Caco-2 (cell line): ENCODE data around the gene BCAM. TPM values are rescaled to one million over a fixed set of nuclear protein-coding genes. Genes with fewer than 3 reads are reported as not detected.
"Not testable (repeated sequence)": the region's sequence is repeated elsewhere in the genome, so short reads cannot be mapped to it uniquely, and the experiment has no call there.

Experiments
- BruUV-seq: library from RNA; stranded (reverse); fragments of 400-500 nt; replicated peaks from 2 replicates; lab custom pipeline; 2021; lab: Mats Ljungman, UMichigan
- CTCF ChIA-PET: fragments of 300-600 bp; sonication (Branson Sonifier 250); formaldehyde crosslinking; loops from one replicate; lab custom pipeline; 2022; ENCODE audit warnings: antibody characterized with exemption; lab: Charles Lee
- POLR2A ChIA-PET: fragments of 300-600 bp; sonication (Branson Sonifier 250); formaldehyde crosslinking; loops from one replicate; lab custom pipeline; 2022; ENCODE audit warnings: antibody characterized with exemption; lab: Charles Lee
- DNase-seq, 2 experiments: peaks; one replicate each; pipeline versions ENCODE4 v3.0.0 to v3.0.0-alpha.2; 2020 to 2022
- H3K27me3 ChIP-seq: replicated peaks from 2 replicates; pipeline ENCODE4 v1.6.0; 2011; ENCODE audit warnings: low read length; ENCODE audit not compliant: control insufficient read depth, insufficient read depth
- H3K36me3 ChIP-seq: 2 replicates; pipeline ENCODE4 v1.5.1; 2011; ENCODE audit warnings: low read length; ENCODE audit not compliant: control insufficient read depth, insufficient read depth
- H3K4me1 ChIP-seq: fragments of 250-450 bp; sonication (Bioruptor Pico); 2 replicates; pipeline ENCODE4 v1.5.1; 2020; ENCODE audit warnings: mild to moderate bottlenecking
- H3K4me3 ChIP-seq: 2 replicates; pipeline ENCODE4 v1.5.1; 2011; ENCODE audit warnings: low read depth, mild to moderate bottlenecking, control low read depth, low read length
- H3K9me3 ChIP-seq: fragments of 250-450 bp; sonication (Bioruptor Pico); 2 replicates; pipeline ENCODE4 v1.5.1; 2020; ENCODE audit warnings: mild to moderate bottlenecking, moderate library complexity
- H3K27ac Mint-ChIP-seq: one replicate; pipeline ENCODE4 v1.8.0; 2022; ENCODE audit warnings: mixed read lengths; ENCODE audit not compliant: unreplicated experiment
- H3K27me3 Mint-ChIP-seq: one replicate; pipeline ENCODE4 v1.8.0; 2022; ENCODE audit warnings: mixed read lengths; ENCODE audit not compliant: insufficient read depth, unreplicated experiment
- H3K36me3 Mint-ChIP-seq: one replicate; pipeline ENCODE4 v1.8.0; 2022; ENCODE audit warnings: mild to moderate bottlenecking, mixed read lengths; ENCODE audit not compliant: insufficient read depth, unreplicated experiment
- H3K4me1 Mint-ChIP-seq: one replicate; pipeline ENCODE4 v1.8.0; 2022; ENCODE audit warnings: low read depth, mixed read lengths; ENCODE audit not compliant: unreplicated experiment
- H3K4me3 Mint-ChIP-seq: one replicate; pipeline ENCODE4 v1.8.0; 2022; ENCODE audit warnings: mild to moderate bottlenecking, moderate library complexity, mixed read lengths; ENCODE audit not compliant: unreplicated experiment
- H3K9me3 Mint-ChIP-seq: one replicate; pipeline ENCODE4 v1.8.0; 2022; ENCODE audit warnings: mixed read lengths; ENCODE audit not compliant: unreplicated experiment
- intact Hi-C: fragments of 100-400 bp; cut with micrococcal nuclease; formaldehyde crosslinking; loops from one replicate; pipeline ENCODE4 v1.10.0; 2022; ENCODE audit not compliant: unreplicated experiment
- total RNA-seq: library from RNA; stranded (reverse); gene quantifications from 2 replicates; pipeline ENCODE4 v1.2.3, GENCODE V29; 2022
- TF ChIP-seq, protein P1 (sequence below), 2 experiments: fragments of 200-600 bp in 1 of 2; IDR thresholded peaks; 1 replicate in 1 of 2; 2 replicates in 1 of 2; pipeline versions ENCODE4 v1.5.1 to v1.8.0; 2011 to 2022; ENCODE audit warnings: antibody characterized with exemption in 1 of 2, control low read depth in 1 of 2, inconsistent platforms in 1 of 2, low read depth in 1 of 2, low read length in 1 of 2, mild to moderate bottlenecking in 1 of 2, moderate library complexity in 1 of 2; ENCODE audit not compliant: insufficient read depth in 1 of 2, severe bottlenecking in 1 of 2, unreplicated experiment in 1 of 2

BCAM gene
- total RNA-seq, 1 experiment from 2014 or later: 244 TPM

DNA sequence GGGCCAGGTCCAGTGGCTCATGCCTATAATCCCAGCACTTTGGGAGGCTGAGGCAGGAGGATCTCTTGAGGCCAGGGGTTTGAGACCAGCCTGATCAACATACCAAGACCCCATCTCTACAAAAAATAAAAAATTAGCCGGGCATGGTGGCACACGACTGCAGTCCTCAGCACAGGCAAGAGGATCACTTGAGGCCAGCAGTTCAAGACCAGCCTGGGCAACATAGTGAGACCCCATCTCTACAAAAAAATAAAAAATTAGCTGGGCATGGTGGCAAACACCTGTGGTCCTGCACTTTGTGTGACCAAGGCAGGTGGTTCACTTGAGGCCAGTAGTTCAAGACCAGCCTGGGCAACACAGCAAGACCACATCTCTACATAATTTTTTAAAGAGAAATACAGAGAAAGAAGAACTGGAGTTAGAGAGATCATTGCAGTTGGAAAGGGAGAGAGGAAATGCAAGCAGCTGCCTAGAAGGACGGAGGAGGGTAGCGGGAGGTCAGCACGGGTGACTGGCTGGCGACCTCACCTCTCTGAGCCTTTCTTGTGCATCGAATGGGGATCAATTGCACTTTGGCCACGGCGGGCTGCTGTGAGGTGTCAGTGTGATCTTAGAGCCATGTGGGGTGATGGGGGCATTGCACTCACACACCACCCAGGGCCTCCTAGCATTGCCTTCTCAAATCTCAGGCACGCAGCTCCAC lies 13.9 kb downstream of the BCAM start:
- TF ChIP-seq, protein P1, sequence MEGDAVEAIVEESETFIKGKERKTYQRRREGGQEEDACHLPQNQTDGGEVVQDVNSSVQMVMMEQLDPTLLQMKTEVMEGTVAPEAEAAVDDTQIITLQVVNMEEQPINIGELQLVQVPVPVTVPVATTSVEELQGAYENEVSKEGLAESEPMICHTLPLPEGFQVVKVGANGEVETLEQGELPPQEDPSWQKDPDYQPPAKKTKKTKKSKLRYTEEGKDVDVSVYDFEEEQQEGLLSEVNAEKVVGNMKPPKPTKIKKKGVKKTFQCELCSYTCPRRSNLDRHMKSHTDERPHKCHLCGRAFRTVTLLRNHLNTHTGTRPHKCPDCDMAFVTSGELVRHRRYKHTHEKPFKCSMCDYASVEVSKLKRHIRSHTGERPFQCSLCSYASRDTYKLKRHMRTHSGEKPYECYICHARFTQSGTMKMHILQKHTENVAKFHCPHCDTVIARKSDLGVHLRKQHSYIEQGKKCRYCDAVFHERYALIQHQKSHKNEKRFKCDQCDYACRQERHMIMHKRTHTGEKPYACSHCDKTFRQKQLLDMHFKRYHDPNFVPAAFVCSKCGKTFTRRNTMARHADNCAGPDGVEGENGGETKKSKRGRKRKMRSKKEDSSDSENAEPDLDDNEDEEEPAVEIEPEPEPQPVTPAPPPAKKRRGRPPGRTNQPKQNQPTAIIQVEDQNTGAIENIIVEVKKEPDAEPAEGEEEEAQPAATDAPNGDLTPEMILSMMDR (IDR thresholded peaks at IDR 0.05; ENCODE audit: insufficient read depth in 1 of 2, low read depth in 1 of 2, low read length in 1 of 2, severe bottlenecking in 1 of 2, unreplicated experiment in 1 of 2): no peak
- Mint-ChIP-seq H3K27ac (no peak overlapping the region), H3K36me3 (peaks cover 31% of the 10 kb centered on the region), H3K9me3 (no peaks in the 10 kb centered on the region), H3K4me3 (no peak overlapping the region), H3K4me1 (peaks cover 14% of the 10 kb centered on the region), H3K27me3 (no peaks in the 10 kb centered on the region)
- H3K9me3 ChIP-seq: no peaks in the 10 kb centered on the region
- H3K36me3 ChIP-seq: peaks cover 5% of the 10 kb centered on the region; the same call in 1 of the 2 replicates
- no peaks in the 10 kb centered on the region for H3K27me3 ChIP-seq
- H3K4me3 ChIP-seq: no peak overlapping the region
- POLR2A ChIA-PET: interaction anchor here (0.6 to 1.0 kb wide), 2 partner anchors 15 to 68 kb away, joined by 3 to 12 read pairs; partner anchors contain the start of gene TOMM40
- intact Hi-C loops: no loop called here
- no peak for DNase-seq
- CTCF ChIA-PET: interaction anchor here (1.2 kb wide), 1 partner anchor 52 kb away, joined by 6 read pairs; no protein-coding TSS in a partner anchor
- H3K4me1 ChIP-seq: peaks cover 7% of the 10 kb centered on the region
- BruUV-seq: no TSS peak

DNA sequence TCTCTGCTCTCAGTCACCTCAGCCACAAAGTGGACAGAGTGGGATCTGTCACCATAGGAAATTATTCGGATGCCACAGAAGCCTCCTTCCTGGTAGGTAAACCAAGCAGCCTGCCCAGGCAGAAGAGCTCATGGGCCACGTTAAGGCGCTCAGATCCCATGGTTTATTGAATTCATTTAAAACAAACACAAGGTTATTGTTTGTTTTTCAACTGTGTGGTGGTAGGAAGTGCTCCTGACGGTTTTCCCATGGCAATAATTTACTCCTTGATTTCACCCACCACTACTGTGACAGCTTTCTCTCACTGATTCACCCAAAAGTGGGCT lies 14.4 kb downstream of the BCAM start:
- POLR2A ChIA-PET: interaction anchor here (1.0 kb wide), 1 partner anchor 67 kb away, joined by 3 read pairs; the partner anchor contains the start of gene TOMM40
- H3K9me3 Mint-ChIP-seq: no peaks in the 10 kb centered on the region
- no peak overlapping the region for H3K27ac Mint-ChIP-seq
- Histone ChIP-seq H3K4me1 (peaks cover 2% of the 10 kb centered on the region; the same call in 1 of the 2 replicates), H3K4me3 (no peak overlapping the region), H3K9me3 (no peaks in the 10 kb centered on the region), H3K27me3 (no peaks in the 10 kb centered on the region), H3K36me3 (peaks cover 5% of the 10 kb centered on the region; the same call in 1 of the 2 replicates)
- H3K36me3 Mint-ChIP-seq: peaks cover 26% of the 10 kb centered on the region
- CTCF ChIA-PET: interaction anchor here (0.6 to 1.2 kb wide), 3 partner anchors 53 to 324 kb away, joined by 3 to 6 read pairs (median 6); no protein-coding TSS in a partner anchor
- no peak for DNase-seq
- no peaks in the 10 kb centered on the region for H3K27me3 Mint-ChIP-seq
- no TSS peak for BruUV-seq
- TF ChIP-seq, protein P1 (IDR thresholded peaks at IDR 0.05; ENCODE audit: insufficient read depth in 1 of 2, low read depth in 1 of 2, low read length in 1 of 2, severe bottlenecking in 1 of 2, unreplicated experiment in 1 of 2): no peak
- no peak overlapping the region for H3K4me3 Mint-ChIP-seq
- intact Hi-C loops: no loop called here
- peaks cover 9% of the 10 kb centered on the region for H3K4me1 Mint-ChIP-seq

DNA sequence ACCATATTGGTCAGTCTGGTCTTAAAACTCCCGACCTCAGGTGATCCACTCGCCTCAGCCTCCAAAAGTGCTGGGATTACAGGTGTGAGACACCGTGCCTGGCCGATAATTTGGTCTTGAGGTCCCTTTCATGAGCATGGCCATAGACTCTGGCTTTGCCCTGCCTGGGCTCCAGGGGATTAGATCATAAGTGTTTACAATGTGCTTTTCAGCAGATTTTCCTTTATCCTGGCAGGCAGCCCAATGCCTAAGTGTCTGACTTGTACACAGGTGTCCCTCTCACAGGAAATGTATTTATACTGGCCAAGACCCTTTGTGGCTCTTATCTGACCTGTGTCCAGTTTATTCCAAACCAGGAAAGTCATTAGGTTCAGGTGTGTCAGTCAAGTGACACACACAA lies 15.9 kb downstream of the BCAM start:
- H3K27me3 ChIP-seq: no peaks in the 10 kb centered on the region
- no peaks in the 10 kb centered on the region for H3K36me3 ChIP-seq
- ChIA-PET POLR2A (no interaction called here), CTCF (interaction anchor here (0.6 to 0.7 kb wide), 2 partner anchors 16 to 17 kb away, joined by 3 read pairs; no protein-coding TSS in a partner anchor)
- H3K9me3 ChIP-seq: no peaks in the 10 kb centered on the region
- intact Hi-C loops: no loop called here
- no peaks in the 10 kb centered on the region for H3K27me3 Mint-ChIP-seq
- no peaks in the 10 kb centered on the region for H3K4me1 ChIP-seq
- no peaks in the 10 kb centered on the region for H3K9me3 Mint-ChIP-seq
- peaks cover 16% of the 10 kb centered on the region for H3K36me3 Mint-ChIP-seq
- no TSS peak for BruUV-seq
- no peak overlapping the region for H3K27ac Mint-ChIP-seq
- TF ChIP-seq, protein P1 (IDR thresholded peaks at IDR 0.05; ENCODE audit: insufficient read depth in 1 of 2, low read depth in 1 of 2, low read length in 1 of 2, severe bottlenecking in 1 of 2, unreplicated experiment in 1 of 2): no peak
- DNase-seq: no peak
- H3K4me3 ChIP-seq: no peak overlapping the region
- no peak overlapping the region for H3K4me3 Mint-ChIP-seq
- H3K4me1 Mint-ChIP-seq: peaks cover 8% of the 10 kb centered on the region

DNA sequence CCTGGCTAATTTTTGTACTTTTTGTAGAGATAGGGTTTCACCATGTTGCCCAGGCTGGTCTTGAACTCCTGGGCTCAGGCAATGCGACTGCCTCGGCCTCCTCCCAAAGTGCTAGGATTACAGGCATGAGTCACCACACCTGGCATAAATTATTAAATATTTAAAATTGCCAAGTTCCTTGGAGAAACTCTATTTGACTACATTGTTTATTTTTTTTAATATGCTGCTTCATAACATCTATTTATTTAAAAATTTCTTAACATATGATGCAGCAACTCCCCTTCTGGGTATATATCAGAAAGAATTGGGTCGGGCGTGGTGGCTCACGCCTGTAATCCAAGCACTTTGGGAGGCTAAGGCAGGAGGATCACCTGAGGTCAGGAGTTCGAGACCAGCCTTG lies 24.0 kb downstream of the BCAM start:
- H3K4me3 ChIP-seq, H3K4me1 Mint-ChIP-seq, H3K4me1 ChIP-seq, DNase-seq, H3K36me3 Mint-ChIP-seq, H3K9me3 ChIP-seq, H3K27ac Mint-ChIP-seq, POLR2A ChIA-PET, H3K9me3 Mint-ChIP-seq, BruUV-seq, H3K27me3 Mint-ChIP-seq, intact Hi-C loops, H3K36me3 ChIP-seq, H3K27me3 ChIP-seq, H3K4me3 Mint-ChIP-seq: not testable (repeated sequence)
- CTCF ChIA-PET: interaction anchor here (0.6 kb wide), 1 partner anchor 55 kb away, joined by 5 read pairs; no protein-coding TSS in a partner anchor

DNA sequence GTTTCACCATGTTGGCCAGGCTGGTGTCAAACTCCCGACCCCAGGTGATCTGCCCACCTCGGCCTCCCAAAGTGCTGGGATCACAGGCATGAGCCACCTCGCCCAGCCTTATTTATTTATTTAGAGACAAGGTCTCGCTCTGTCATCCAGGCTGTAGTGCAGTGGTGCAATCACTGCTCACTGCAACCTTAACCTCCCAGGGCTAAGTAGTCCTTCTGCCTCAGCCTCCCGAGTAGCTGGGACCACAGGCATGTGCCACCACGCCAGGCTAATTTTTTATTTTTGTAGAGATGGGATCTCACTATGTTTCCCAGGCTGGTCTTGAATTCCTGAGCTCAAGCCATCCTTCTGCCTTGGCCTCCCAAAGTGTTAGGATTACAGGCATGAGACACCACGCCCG lies 25.5 kb downstream of the BCAM start:
- BruUV-seq, H3K27ac Mint-ChIP-seq, intact Hi-C loops, H3K36me3 ChIP-seq, H3K4me3 Mint-ChIP-seq, CTCF ChIA-PET, H3K4me1 Mint-ChIP-seq, H3K36me3 Mint-ChIP-seq, H3K4me3 ChIP-seq, H3K27me3 Mint-ChIP-seq, H3K27me3 ChIP-seq, H3K9me3 Mint-ChIP-seq, H3K4me1 ChIP-seq, DNase-seq, H3K9me3 ChIP-seq: not testable (repeated sequence)
- POLR2A ChIA-PET: interaction anchor here (0.7 kb wide), 1 partner anchor 16 kb away, joined by 4 read pairs; no protein-coding TSS in a partner anchor
